HUES6 (cell line): ENCODE data around the gene SLC7A8.

ENCODE experiments used
- H3K27ac ChIP-seq: 2 replicates; pipeline ENCODE4 v1.7.0; 2013; ENCODE audit warnings: low read depth, mild to moderate bottlenecking, low read length, inconsistent platforms
- H3K27me3 ChIP-seq: 2 replicates; pipeline ENCODE4 v1.6.1; 2013; ENCODE audit warnings: low read length; ENCODE audit not compliant: control insufficient read depth, insufficient read depth
- H3K36me3 ChIP-seq: 2 replicates; pipeline ENCODE4 v1.6.1; 2013; ENCODE audit warnings: low read length; ENCODE audit not compliant: control insufficient read depth, insufficient read depth
- H3K4me1 ChIP-seq: 2 replicates; pipeline ENCODE4 v1.6.1; 2013; ENCODE audit warnings: low read length; ENCODE audit not compliant: control insufficient read depth, insufficient read depth
- H3K4me3 ChIP-seq: 2 replicates; pipeline ENCODE4 v1.5.1; 2013; ENCODE audit warnings: low read depth, low read length
- H3K9ac ChIP-seq: one replicate; pipeline ENCODE4 v1.6.1; 2013; ENCODE audit warnings: mild to moderate bottlenecking, low read length
- H3K9me3 ChIP-seq: 2 replicates; pipeline ENCODE4 v1.6.1; 2013; ENCODE audit warnings: low read depth, low read length; ENCODE audit not compliant: control insufficient read depth, insufficient read depth

Gene SLC7A8

DNA sequence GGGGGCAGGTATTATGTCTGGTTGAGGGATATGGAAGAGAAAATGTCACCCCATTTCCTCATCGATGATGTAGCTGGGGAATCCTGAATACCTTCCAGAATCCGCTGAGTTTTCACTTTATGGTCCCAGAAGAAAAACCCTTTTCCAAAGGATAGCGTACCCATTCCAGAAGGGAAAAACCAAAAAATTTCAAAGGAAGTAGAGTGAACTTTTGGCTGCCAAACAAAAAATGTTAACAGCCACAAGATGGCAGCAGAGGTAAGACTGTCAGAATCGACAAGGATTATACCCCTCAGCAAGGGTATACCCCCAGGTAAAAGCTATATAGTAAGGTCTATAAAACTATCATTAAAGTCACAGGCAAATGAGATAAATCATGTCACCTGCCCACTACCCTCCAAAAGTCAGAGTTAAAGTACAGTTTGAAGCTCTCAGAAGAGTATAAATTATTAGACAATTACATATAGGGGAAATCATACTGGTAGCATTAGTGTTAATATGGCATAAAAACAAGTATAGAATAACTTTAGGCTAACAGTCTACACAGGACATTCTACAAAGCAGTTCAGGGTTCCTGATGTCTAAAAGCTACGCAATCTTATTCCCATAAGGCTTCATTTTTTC is 106.6 kb downstream of the SLC7A8 start:
- H3K36me3 ChIP-seq, result peaks cover 90% of the 10 kb centered on the region
- no peaks in the 10 kb centered on the region for H3K9me3 ChIP-seq
- H3K9ac ChIP-seq, result no peak overlapping the region
- no peaks in the 10 kb centered on the region for H3K27me3 ChIP-seq
- no peak overlapping the region for H3K4me3 ChIP-seq
- H3K27ac ChIP-seq, result 0 out of 2 replicates have a peak overlapping the region, but pooled peaks have one; percentile 22
- H3K4me1 ChIP-seq, result peaks cover 20% of the 10 kb centered on the region
